Bronchial smooth muscle cell (primary cell): Measurements from ENCODE around the gene TFF2. TPM values are rescaled to one million over a fixed set of nuclear protein-coding genes. Genes with fewer than 3 reads are reported as not detected.

Source experiments
- total RNA-seq: library from RNA; depleted of rRNA; stranded (reverse); fragments of >200 nt; gene quantifications from 2 replicates; pipeline ENCODE4 v1.2.1, GENCODE V29; 2014

TFF2 gene, protein sequence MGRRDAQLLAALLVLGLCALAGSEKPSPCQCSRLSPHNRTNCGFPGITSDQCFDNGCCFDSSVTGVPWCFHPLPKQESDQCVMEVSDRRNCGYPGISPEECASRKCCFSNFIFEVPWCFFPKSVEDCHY
- total RNA-seq = not detected in 2 replicates

GRCh38 chr21:42350927-42351426 is at the start of gene TFF2:
TFF2 (minus strand) TSS chr21:42350994; CDS start chr21:42350957, 37 bp downstream.

DNA sequence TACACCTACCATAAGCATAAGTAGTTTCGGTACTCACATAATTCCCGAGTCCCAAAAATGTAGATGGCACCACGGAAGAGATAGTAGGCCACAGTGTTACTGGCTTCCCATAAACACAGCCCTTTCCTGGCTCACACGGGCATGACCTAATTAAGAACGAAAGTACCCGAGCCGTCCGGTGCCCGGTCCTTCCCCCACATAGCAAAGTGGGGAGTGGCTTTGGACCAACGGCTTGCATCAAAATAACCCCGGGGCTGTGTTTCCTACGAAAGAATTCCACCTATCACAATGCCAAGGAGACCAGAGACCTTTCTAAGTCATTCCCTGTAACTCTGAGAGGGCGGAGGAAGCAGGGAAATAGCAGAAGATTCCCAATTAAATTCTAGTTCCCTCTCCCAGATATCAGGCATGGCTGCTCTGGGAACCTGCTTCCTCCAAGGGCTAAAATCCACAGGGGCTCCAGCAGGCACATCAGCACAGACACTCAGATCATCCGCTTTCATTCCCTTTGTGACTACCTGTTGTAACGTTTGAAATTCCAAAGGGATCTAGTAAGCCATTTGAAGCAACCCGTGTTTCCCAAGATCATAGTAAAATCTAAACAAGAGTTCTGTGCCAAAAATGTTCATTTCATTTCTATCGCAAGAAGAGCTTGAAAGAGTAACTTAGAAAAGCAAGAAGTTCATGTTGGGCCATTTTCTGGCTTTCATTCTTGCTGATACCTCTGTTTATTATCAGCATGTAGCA is 45.3 kb upstream of the TFF2 start, which contains the start of gene TMPRSS3:
TMPRSS3 (minus strand) TSS at position 148 of the 747 bp plus-strand sequence. CDS start 635 bp downstream, outside the sequence.

GRCh38 chr21:42366292-42367010 is 15.7 kb upstream of the TFF2 start, which contains the start of gene TFF1:
TFF1 (minus strand) TSS chr21:42366535; CDS start chr21:42366495, 40 bp downstream.

DNA sequence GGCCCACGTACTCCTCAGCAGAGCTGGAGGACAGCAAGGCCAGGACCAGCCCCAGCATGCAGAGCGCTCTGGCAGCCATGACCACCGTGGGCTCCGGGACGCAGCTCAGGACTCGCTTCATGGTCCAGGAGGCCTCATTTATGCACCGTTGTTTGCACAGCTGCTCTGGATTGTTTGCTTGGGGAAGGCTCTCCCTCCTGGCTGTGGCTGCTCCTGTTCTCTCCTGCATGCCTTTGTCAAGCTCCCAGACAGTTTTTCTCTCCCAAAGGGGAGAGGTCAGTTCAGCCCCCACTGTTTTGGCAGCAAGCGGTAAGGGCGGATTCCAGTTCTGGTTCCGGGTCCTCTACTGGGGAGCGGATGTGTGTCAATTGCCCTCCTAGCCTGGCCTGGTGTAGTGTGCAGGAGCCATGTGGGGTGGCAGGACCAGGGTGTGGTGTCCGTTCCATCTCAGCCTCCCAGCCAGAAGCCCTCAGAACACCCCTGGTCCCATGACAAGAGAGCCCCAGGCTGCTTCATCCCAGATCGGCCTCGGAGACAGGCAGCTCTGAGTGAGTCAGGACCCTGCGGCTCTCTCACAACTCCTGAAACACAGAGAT is 35.4 kb downstream of the TFF2 start, which contains the start of gene TFF3:
TFF3 (minus strand) TSS at position 114 of the 596 bp plus-strand sequence; CDS start at position 79, 35 bp downstream.

Other genes starting within 250 kb of the TFF2 start
- 5.7 and 10.0 TPM in 2 replicates for gene ABCG1, start 131.9 kb downstream of the TFF2 start, total RNA-seq
- 0.94 and 0.95 TPM in 2 replicates for gene TFF3, start 35.6 kb downstream of the TFF2 start, total RNA-seq
- gene TFF1, start 15.5 kb upstream of the TFF2 start, total RNA-seq = not detected in 2 replicates
- gene TMPRSS3, start 45.1 kb upstream of the TFF2 start, total RNA-seq = not detected in 2 replicates
- not detected in 2 replicates for gene UBASH3A, start 52.9 kb upstream of the TFF2 start, total RNA-seq
- under 0.01 and 0.09 TPM in 2 replicates for gene RSPH1, start 145.2 kb upstream of the TFF2 start, total RNA-seq
- gene SLC37A1, start 162.9 kb upstream of the TFF2 start, total RNA-seq = 1.9 and 2.8 TPM in 2 replicates